Epithelial cell of umbilical artery (primary cell): Measurements from ENCODE around the gene POGZ. TPM values are rescaled to one million over a fixed set of nuclear protein-coding genes. Genes with fewer than 3 reads are reported as not detected.

ENCODE experiments used
- total RNA-seq: library from RNA; depleted of rRNA; stranded (reverse); fragments of >200 nt; gene quantifications from 2 replicates; pipeline ENCODE4 v1.2.3, GENCODE V29; 2014

Gene POGZ
- 10.4 and 12.3 TPM in 2 replicates for total RNA-seq

GRCh38 chr1:151459331-151460046 lies at the start of gene POGZ:
Gene POGZ (minus strand): TSS chr1:151459494. CDS start chr1:151442204, 17,290 bp downstream.

GRCh38 chr1:151399324-151400171 lies 59.7 kb downstream of the POGZ start, which contains the start of gene PSMB4:
Gene PSMB4 (plus strand): TSS chr1:151399573. CDS start chr1:151399588, 15 bp downstream.

GRCh38 chr1:151372058-151372934 lies 87.0 kb downstream of the POGZ start, which contains the start of gene SELENBP1:
Gene SELENBP1 (minus strand): TSS chr1:151372705. CDS start chr1:151372641, 64 bp downstream.

Other genes with a start within 250 kb of the POGZ start
- 255 and 270 TPM in 2 replicates for gene PSMD4, start 204.8 kb downstream of the POGZ start, total RNA-seq
- 6.7 and 6.8 TPM in 2 replicates for gene ZNF687, start 177.2 kb downstream of the POGZ start, total RNA-seq
- 29.2 and 37.8 TPM in 2 replicates for gene PI4KB, start 132.1 kb downstream of the POGZ start, total RNA-seq
- gene RFX5, start 112.2 kb downstream of the POGZ start, total RNA-seq: 44.8 and 63.5 TPM in 2 replicates
- gene SELENBP1, start 86.8 kb downstream of the POGZ start, total RNA-seq: 11.0 and 18.7 TPM in 2 replicates
- 409 and 511 TPM in 2 replicates for gene PSMB4, start 59.9 kb downstream of the POGZ start, total RNA-seq
- gene CGN, start 51.9 kb upstream of the POGZ start, total RNA-seq: under 0.01 and 0.30 TPM in 2 replicates
- gene TUFT1, start 80.8 kb upstream of the POGZ start, total RNA-seq: 2.6 and 5.5 TPM in 2 replicates
- gene SNX27, start 152.6 kb upstream of the POGZ start, total RNA-seq: 18.7 and 19.8 TPM in 2 replicates